HG03025 (cell line): ENCODE measurements around the gene PFDN4.

Experiments used
- ATAC-seq: cut with Tn5 transposase; IDR thresholded peaks from one replicate; pipeline ENCODE4 v1.9.1; 2021; ENCODE audit warnings: mild to moderate bottlenecking, moderate library complexity; ENCODE audit not compliant: unreplicated experiment, low FRiP score

Gene PFDN4

DNA sequence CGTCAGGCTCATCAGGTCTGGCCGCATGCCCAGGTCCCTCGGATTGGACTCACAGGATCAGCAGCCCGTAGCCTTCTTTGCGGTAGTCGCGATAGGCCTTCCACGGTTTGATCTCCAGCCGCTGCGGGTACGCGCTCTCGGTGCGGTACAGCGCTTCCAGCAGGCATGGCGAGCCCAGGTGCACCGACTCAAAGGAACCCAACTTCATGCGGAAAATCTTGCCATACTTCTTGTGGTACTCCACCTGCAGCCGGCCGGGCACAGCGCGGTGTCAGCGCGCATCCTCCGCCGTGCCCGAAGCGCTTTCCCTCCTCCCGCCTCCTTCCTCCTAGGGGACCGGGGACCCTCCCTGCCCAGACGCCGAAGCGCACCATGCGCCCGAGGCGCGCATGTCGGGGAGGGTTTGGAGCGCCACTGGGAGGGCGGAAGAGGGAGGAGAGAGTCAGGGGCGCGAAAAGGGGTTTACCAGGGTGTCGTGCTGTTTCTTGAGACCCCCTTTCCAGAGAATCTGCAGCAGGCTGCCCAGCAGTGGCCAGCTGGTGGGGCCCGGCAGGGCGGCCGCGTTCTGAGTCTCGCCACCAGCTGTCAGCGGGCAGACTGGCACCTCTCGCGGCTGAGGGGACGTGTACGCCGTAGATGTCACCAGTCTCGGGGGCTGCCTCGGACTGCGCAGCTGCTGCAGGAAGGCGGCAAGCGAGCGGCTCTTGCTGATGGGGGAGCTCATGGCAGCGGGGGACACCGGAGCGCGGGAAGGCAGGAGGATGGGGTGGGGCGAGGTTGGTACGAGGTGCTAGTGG is 34.8 kb upstream of the PFDN4 start:
- ATAC-seq = no peak

DNA sequence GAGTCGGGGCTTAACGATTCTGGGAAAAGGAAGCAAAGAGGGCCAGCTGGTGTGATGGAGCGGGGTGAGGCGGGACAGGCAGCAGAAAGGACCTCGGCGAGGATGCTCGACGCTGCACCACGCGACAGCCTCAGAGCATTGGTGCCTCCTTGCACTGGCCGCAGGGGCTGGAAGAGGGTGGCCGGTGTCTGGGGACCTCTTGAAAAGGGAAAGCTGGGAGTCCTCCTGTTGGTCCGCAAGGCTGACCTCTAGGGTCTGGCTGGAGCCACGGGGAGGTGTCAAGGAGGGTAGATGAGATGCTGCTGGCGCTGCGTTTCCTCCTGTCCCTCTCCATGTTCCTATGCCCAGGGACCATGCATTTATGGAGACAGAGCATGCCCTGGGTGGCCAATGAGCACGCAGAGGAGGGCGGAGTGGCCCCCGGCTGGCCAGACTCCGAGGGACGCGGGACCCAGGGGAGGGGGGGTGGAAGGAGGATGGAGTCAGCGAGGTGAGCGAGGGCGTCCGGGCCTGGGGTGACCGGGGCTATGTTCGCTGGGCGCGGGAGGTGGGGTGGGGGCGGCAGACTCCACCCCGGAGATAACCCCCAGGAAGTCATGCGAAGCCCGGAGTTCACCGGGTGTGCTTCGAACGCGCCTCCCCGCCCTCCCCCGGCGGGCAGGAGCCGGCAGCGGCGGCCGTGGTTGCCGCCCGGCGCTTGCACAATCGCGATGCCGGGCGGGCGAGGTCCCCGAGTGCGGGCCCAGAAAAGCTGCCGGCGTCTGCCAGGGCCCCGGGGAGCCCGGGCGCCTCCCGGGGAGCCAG is 34.0 kb upstream of the PFDN4 start, which contains the start of gene CYP24A1:
Gene CYP24A1, minus strand, starts transcription at position 334 of the 804 bp plus-strand sequence. CDS start 407 bp downstream, outside the sequence.
- ATAC-seq = no peak

DNA sequence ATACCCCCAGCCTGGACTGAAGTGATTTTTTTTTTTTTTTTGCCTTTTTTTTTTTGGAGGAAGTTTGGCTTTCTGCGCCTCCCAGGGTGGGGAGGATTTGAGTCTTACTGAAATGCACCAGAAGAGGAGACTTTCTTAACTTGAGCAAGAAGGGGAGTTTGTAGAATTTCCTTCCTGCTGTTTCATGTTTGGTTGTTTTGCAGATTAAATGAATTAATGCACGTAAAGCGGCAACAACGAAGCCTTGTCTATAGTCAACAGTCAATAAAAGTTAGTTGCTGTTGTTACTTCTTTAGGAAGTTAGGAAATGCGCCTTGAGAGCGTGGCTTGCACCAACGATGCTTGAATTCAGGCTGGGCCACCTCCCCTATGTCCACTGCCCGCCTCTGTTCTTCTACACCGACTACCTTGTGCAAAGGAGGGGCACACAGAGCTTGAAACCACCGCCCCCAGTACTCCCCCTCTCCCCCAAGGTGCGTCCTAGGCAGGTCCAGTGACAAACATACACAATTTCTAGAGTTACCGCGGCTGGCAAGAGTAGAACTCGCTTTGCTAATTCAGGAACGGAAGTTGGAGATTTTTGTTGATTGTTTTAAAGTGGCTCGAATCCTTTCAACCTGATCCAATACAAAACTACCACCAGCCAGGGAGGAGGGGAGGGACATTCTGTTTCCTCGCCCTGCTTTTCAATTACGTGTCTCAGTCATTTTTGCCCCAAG is 33.3 kb upstream of the PFDN4 start:
- no peak for ATAC-seq

DNA sequence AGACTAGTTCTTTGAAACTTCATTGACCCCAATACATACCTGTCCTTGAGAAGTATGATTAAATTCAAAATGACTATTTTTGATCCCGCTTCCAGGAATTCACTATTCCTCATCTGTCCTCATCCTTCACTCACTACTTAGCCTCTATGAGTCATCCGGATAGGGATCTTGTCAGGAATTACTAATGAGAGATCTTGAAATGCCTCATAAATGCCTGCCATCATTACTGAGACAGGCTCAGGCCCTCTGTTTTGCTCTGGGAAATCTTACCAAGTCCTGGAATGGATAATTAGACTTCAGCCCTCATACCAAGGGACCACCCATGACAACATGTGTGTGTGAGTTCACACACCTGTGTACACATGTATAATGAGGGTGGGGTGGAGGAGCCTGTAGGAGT is 31.3 kb upstream of the PFDN4 start:
- no peak for ATAC-seq

DNA sequence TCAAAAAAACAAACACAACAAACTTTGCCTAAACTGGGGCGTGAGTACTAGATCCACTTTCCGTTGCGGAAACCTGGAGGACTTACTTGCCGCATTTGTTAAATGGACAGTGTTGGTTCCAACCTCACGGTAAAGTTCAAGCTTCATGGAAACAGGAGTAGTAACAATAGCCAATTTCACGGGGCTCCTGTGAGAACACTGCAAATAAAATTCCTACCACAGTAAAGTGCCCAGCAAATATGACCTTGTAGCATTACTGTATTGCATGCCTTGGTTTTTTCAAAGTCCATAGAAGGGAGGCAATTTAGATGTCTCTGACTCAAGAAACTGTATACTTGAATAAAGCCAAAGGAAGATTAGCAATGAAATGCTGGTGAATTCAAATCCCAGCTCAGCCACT is 30.5 kb upstream of the PFDN4 start:
- ATAC-seq = no peak

DNA sequence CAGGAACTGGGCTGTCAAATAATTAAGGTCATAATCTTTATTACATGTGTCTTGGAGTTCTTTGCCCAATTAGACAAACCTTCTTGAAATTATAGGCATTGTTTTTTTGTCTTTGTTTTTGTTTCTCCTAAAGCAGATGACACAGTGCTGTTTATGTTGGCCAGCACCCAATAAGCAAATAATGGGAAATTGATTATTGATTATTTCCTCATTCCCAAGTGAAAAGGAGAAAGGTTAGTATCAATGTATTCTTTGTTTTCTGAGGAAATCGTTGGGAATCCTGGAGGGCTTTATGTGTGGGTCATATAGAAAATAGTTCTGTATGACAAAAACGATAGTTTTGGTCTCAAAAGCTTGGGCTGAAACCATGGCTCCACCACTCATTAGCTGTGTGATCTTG is 29.6 kb upstream of the PFDN4 start:
- no peak for ATAC-seq

DNA sequence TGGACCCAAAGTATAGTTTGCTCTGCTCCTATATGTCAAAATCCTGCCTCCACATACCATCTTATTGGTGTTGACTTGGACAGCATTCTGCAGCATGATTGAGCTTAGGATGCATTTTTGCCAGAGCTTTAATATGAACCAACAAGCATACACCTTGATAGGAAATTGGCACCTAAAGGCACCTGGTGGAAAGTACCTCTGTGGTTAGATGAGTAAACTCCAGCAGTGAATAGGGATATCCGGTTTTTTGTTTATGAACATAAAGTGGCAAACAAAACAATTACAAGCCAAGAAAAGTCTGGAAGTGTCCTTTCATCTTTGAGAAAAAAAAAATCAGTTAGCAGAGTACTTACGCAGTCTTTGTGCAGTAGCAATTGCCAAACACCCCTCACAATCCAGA is 27.9 kb upstream of the PFDN4 start:
- no peak for ATAC-seq

DNA sequence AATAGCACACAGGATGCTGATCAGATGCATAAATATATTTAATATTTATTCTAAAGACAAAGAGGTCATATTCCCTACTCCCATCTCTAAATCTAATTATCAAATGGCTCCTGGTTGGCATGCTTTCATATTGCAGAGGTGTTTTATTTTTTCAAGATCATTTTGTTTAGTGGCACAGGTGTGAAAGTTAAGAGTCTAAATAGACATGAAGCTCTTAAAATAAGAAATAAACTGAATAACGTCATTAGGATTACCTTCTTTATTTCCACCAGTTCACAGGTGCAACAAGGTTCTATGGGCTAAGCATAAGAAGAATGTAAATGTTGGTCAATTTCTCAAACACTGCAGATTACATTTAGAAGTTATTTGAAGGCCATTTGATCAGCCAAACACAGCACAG is 27.0 kb upstream of the PFDN4 start:
- ATAC-seq = no peak

DNA sequence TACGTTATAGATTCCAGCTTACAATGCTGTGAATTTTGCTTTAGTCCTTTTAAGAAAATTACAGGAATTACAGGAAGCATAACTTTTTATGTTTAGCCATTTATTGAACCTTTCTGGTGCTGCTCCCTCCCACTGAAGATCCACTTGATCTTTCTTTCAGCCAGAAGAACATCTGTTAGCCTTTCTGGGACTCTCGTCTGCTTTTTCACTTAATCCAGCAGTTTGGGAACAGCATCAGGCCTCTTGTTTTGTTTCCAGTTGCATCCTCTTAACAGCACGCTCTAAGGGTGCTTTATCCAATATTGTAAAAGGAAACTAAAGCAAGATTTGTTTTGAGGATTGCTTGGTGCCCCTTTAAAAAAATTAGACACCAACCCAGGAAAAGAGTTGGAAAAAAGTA is 23.8 kb upstream of the PFDN4 start:
- ATAC-seq = no peak

DNA sequence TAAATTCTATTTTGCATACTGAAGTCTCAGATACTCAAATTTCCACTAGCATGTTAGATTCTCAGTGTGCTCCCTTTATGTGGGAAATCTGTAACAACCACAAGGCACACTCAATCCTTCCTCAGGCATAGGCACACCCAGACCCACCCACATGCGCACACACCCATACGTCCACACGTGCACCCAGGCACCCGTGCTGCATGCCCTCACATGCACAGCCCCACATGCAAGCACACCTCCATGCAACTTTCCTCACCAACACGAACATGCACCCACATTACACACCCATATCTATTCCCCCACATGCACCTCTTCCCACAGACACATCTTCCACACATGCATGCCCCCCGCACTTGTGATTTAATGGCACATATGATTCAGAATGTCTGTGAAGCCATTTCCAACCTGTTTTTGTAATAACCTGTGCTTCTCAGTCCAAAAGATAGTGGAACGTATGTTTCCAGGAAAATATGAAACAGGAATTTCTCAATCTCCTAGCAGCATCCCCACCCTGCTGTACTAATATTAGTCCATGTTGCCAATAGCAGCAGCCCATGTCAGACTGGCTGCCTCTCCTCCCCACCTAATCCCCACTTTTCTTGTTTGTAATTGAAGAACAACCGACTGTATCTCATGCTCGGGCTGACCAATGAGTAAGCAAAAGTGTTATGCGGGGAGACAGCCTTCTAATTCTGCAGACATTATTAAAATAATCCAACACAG is 22.8 kb upstream of the PFDN4 start:
- ATAC-seq = no peak

DNA sequence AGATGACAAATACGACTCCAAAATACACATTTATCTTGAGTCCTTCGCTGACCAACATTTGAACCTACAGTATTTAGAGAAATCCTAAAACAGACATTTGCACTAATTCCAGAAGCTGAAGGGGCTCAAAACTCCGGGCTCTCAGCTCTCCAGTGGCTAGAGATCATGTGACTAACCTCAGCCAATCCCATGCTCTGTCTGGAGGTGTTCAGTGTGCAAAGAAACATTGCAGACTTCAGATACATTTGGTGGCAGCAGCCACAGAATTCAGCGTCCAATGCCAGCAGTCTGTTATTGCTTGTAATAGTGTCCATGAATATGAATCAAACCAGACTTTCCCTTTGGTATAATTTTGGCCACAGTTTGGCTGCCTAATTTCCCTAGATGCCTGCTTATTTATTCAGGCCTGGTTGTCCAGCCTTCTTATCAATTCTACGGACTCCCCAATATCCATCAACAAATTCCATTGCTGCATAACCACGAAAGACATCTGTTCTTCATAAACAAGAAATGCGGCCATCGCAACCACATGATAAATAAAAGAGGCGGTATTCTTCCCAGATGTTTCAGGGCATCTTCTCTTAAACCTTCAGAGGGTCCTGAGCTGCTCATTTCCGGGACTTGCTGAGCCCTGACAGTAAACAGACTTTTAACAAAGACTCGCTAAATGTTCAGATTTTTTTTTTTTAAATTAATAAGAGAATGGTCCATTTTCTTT is 19.6 kb upstream of the PFDN4 start:
- ATAC-seq = no peak

DNA sequence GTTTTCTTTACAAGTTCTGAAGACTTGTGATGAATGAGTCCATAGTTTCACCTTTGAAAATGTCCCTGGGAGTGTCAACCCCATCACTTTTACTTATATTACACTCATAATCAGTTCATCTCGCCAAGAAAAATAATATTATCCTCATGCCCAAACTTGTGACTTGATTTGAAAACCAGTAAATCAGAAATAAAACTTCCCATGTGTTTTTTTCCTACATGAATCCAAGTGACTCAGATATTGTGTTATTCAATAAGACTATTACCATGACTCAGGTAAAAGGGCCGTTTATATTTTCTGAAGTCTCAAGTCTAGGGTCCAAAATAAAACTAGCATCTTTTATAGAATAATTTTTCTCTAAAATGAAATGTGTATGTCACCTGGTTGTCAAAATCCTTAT is 18.3 kb upstream of the PFDN4 start:
- ATAC-seq = no peak

DNA sequence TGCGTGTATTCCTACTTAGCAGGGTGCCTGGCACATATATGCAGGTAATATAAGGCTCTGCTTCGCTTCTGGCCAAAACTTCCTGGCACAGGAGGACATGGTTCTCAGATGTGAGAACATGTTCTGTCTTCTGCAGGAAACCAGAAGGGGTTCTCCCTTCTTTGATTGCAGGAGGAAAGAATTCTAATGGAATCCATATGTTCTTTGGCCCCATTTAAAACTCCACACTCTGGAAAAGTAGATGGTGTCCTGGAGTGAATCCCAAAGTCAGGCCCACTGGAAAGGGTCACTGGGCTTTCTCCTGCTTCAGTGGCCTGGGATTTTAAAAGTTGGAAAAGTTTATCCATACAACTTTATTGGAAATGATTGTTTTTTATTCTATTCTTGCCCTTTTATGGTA is 17.7 kb upstream of the PFDN4 start:
- ATAC-seq = no peak

DNA sequence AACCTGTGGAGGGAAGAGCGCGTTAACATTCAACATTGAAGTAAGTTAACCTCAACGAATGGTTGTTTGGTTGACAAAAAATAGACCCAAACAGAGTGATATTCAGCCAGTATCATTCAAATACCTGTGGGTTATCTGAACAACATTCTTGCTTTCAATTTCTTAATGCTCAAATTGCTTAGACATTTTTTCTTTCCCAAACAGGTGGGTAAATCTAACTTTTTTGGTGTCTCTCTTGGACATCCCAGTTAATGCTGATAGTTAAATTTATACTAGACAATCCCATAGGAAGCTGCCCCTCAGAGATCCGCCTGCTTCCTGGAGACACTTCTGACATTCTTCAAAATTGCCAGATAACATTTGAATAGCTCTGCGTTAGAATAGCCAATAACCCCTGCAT is 14.1 kb upstream of the PFDN4 start:
- ATAC-seq = no peak

DNA sequence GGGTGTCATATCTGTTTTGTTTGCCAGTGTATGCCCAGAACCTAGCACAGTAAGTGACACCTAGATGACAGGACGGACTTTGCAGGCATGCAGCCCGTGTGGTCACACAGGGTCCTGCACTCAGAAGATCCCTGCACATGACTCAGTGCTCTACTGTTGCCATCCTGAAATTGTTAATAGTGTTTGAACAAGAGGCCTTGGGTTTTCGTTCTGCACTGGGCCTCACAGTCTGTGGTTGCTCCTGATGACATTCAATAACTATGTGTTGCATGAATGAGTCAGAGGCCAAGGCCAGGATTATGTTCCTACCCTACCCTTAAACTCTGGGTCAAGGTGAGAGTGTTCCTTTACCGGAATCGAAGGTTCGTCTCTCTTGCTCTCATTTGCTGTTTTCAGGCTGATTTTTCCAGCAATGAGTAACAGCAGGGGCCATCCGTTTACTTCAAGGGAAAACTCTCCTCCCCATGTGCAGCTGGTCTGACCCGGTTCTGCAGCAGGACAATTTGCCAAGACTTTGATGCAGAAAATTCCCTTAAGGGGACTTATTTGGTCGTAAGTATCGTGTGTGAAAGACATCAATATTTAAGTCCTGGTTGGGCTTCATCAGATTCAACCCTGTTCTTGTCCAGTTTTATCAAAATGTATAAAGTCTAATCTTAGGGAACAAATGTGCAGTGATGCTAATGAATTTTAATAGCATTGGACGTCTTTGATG is 13.0 kb upstream of the PFDN4 start:
- ATAC-seq = no peak

DNA sequence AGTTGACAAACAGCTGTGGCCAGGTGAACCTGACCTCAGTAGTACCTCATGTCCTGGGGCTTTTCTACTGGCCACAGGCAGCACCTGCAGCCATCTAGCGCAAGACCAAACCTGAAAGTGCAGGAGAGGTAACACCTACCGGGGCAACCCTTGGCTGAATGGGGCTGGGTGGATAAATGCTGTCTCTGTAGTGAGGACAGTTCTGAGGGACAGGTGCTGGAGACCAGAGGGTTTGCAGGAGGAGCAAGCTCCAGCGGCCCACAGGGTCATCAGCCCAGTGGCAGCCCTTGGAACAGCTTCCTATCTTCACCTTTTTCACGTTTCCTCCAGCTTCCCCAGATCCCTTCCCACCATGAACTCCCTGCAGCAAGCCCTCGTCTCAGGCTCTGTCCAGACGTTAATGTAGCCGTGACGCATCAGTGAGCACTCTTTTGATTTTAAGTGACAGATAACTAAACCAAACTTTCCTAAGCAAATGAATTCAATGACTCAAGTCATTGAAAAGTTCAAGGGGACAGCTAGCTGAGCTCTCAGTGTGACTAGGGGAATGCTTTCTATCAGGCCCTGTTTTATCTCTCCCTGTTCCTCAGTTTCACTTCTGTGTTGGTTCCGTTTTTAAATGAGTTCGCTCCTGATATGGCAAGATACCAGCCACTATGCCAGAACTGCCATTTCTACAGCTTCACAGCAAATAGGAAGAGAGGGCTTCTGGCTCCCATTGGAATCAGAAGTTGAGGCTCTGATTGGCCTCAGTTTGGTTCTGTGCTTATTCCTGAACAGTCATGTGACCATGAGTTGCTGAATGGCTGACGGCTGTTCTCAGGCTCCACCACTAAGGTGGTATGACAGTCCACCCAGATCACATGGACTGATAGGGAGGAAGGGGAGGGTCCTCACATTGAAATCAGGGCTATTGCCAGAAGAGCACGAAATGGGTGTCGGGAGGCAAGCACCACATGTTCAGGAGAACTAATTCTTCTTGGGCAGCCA is 12.1 kb upstream of the PFDN4 start:
- ATAC-seq = no peak

DNA sequence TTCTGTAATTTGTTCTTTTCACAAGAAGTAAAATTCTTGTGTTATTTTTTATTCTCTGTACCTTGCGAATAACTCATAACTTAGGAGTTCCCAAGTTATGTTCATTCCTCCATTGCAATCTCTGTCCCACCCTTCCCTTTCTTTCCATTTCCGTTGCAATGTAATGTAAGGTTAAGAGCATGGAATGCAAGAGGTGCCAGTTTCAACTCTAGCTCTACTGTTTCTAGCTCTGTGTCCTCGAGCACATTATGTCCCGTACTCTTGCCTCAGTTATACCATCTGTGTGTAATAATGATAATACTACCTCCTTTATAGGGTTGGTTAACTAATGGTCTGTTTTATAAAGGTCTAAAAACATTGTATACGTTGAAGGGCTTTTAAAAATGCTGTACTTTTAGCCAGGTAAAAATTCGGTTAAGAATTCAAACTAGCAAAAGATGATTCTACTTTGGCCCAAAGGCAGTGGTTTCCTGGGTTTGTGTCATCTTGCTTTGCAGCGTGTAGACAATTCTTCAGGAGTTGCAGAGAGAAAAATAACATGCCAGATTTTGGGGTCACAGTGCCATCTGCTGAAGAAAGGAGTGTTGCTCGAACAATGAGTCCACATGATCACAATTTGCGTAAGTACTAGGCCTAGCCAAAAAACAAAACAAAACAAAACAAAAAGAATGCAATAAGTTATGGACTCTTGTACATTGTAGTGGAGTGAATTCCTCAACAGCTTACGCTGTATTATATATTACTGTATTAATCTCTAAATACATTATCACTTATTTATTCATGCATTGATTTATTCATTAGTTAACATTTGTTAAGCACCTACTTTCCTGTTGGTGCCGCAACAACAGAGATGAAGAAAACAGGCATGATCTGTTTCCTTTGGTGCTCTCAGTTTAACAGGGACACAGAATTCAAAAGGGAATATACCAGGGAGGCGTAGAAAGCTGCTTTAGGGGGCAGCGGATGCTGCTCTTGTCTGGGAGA is 10.0 kb upstream of the PFDN4 start:
- no peak for ATAC-seq
